K562 (cell line): ENCODE measurements around the gene TENT4B. TPM values are rescaled to one million over a fixed set of nuclear protein-coding genes. Genes with fewer than 3 reads are reported as not detected.

Experiments
- BCOR ChIP-seq: fragments of 450-650 bp; IDR thresholded peaks from 2 replicates; pipeline ENCODE4 v1.6.1; 2016
- EP400 ChIP-seq: fragments of 450-650 bp; IDR thresholded peaks from 2 replicates; pipeline ENCODE4 v1.6.1; 2017; ENCODE audit warnings: antibody characterized with exemption, mild to moderate bottlenecking, moderate library complexity
- GATAD2A ChIP-seq: fragments of 450-650 bp; IDR thresholded peaks from 2 replicates; pipeline ENCODE4 v1.6.1; 2017
- HDAC3 ChIP-seq: fragments of 450-650 bp; IDR thresholded peaks from 2 replicates; pipeline ENCODE4 v1.6.1; 2018; ENCODE audit warnings: borderline replicate concordance, mild to moderate bottlenecking, moderate library complexity; ENCODE audit not compliant: partially characterized antibody
- HMGN3 ChIP-seq: IDR thresholded peaks from 2 replicates; pipeline ENCODE4 v1.6.1; 2011; ENCODE audit warnings: borderline replicate concordance, low read depth, mild to moderate bottlenecking, mixed read lengths, low read length; ENCODE audit not compliant: insufficient read length; ENCODE audit errors: extremely low read depth
- KLF13 ChIP-seq: fragments of 450-650 bp; IDR thresholded peaks from 2 replicates; pipeline ENCODE4 v1.6.1; 2016; ENCODE audit warnings: missing genetic modification characterization, low read depth, mild to moderate bottlenecking, missing compliant biosample characterization, moderate library complexity, borderline replicate concordance
- LEF1 ChIP-seq: fragments of 450-650 bp; IDR thresholded peaks from 2 replicates; pipeline ENCODE4 v1.6.1; 2016; ENCODE audit warnings: mild to moderate bottlenecking
- NCOA1 ChIP-seq: fragments of 450-650 bp; IDR thresholded peaks from 2 replicates; pipeline ENCODE4 v1.6.1; 2016; ENCODE audit warnings: low read depth
- NFRKB ChIP-seq: fragments of 450-650 bp; IDR thresholded peaks from 2 replicates; pipeline ENCODE4 v1.6.1; 2016; ENCODE audit warnings: low read depth
- POLR2B ChIP-seq: fragments of 450-650 bp; IDR thresholded peaks from 2 replicates; pipeline ENCODE4 v1.6.1; 2018; ENCODE audit warnings: low read depth; ENCODE audit not compliant: partially characterized antibody
- RBFOX2 ChIP-seq: fragments of 200-400 bp; formaldehyde crosslinking; IDR thresholded peaks from 2 replicates; pipeline ENCODE4 v1.6.1; 2017; ENCODE audit warnings: low read depth, mild to moderate bottlenecking, low read length, moderate library complexity
- STAT5A ChIP-seq: IDR thresholded peaks from 2 replicates; pipeline ENCODE4 v1.6.1; 2012; ENCODE audit warnings: low read length, inconsistent platforms, borderline replicate concordance
- TAF1 ChIP-seq: IDR thresholded peaks from 2 replicates; pipeline ENCODE4 v1.6.1; 2011; ENCODE audit warnings: mild to moderate bottlenecking, low read length, moderate library complexity; ENCODE audit not compliant: insufficient read depth, control insufficient read depth, severe bottlenecking; ENCODE audit errors: extremely low read depth
- TBL1XR1 ChIP-seq, 2 experiments: IDR thresholded peaks; 2 replicates each; pipeline ENCODE4 v1.6.1; 2012; ENCODE audit warnings: improper control_type of control experiment in 2 of 2, low read length in 2 of 2, mild to moderate bottlenecking in 1 of 2
- ZBTB7A ChIP-seq: IDR thresholded peaks from 2 replicates; pipeline ENCODE4 v1.6.1; 2011; ENCODE audit warnings: low read depth, mild to moderate bottlenecking, low read length, moderate library complexity, borderline replicate concordance; ENCODE audit not compliant: control insufficient read depth
- ZEB2 ChIP-seq: fragments of 450-650 bp; IDR thresholded peaks from 2 replicates; pipeline ENCODE4 v1.6.1; 2016
- ZNF3 ChIP-seq: fragments of 250-450 bp; sonication (Bioruptor Pico); IDR thresholded peaks from 2 replicates; pipeline ENCODE4 v1.5.0; 2021; ENCODE audit warnings: mild to moderate bottlenecking, moderate library complexity
- ZNF584 ChIP-seq: fragments of 200-800 bp; sonication (Bioruptor generic); IDR thresholded peaks from 2 replicates; pipeline ENCODE4 v1.6.1; 2016; ENCODE audit warnings: low read depth, mild to moderate bottlenecking, missing genetic modification characterization, missing compliant biosample characterization
- ZZZ3 ChIP-seq: fragments of 450-650 bp; IDR thresholded peaks from 2 replicates; pipeline ENCODE4 v1.6.1; 2016; ENCODE audit warnings: antibody characterized with exemption, mild to moderate bottlenecking, moderate library complexity
- polyA plus RNA-seq, 8 experiments: library from polyadenylated mRNA; depleted of rRNA in 4 of 8; stranded (reverse) in 5 of 8; unstranded in 3 of 8; fragments of >200 nt; fragmentation: Nextera tagmentation in 2 of 8; fragmentation: Illumina TruSeq in 1 of 8; extraction: Ambion mirVana in 2 of 8; extraction: Trizol in 1 of 8; gene quantifications; 2 replicates each; pipeline versions ENCODE4 v1.2.1 to v1.2.3, GENCODE V29; 2011 to 2014; ENCODE audit warnings: inconsistent platforms in 1 of 8, missing spikeins in 1 of 8
- total RNA-seq, 7 experiments: library from RNA; depleted of rRNA in 6 of 7; stranded (reverse); fragments of >200 nt in 6 of 7; fragmentation: Illumina TruSeq in 2 of 7; extraction: Trizol in 2 of 7; gene quantifications; 2 replicates each; pipeline versions ENCODE4 v1.2.1 to v1.2.3, GENCODE V29; 2011 to 2021; ENCODE audit warnings: low replicate concordance in 1 of 7
- TF ChIP-seq, protein P1 (sequence below): IDR thresholded peaks from 2 replicates; pipeline ENCODE4 v1.6.1; 2011; ENCODE audit warnings: borderline replicate concordance, low read depth, mild to moderate bottlenecking, moderate library complexity, low read length; ENCODE audit not compliant: insufficient read depth, poor library complexity, severe bottlenecking
- TF ChIP-seq, protein P2 (sequence below): fragments of 450-650 bp; formaldehyde crosslinking; IDR thresholded peaks from 2 replicates; pipeline ENCODE4 v1.4.0; 2022; ENCODE audit warnings: mild to moderate bottlenecking, moderate library complexity

Gene TENT4B
- total and polyA plus RNA-seq, 9 of the 15 experiments (the other 6 are each of a cell fraction or from before 2014, with no cell fraction given): 5.2 to 8.4 (median 7.0) TPM

DNA sequence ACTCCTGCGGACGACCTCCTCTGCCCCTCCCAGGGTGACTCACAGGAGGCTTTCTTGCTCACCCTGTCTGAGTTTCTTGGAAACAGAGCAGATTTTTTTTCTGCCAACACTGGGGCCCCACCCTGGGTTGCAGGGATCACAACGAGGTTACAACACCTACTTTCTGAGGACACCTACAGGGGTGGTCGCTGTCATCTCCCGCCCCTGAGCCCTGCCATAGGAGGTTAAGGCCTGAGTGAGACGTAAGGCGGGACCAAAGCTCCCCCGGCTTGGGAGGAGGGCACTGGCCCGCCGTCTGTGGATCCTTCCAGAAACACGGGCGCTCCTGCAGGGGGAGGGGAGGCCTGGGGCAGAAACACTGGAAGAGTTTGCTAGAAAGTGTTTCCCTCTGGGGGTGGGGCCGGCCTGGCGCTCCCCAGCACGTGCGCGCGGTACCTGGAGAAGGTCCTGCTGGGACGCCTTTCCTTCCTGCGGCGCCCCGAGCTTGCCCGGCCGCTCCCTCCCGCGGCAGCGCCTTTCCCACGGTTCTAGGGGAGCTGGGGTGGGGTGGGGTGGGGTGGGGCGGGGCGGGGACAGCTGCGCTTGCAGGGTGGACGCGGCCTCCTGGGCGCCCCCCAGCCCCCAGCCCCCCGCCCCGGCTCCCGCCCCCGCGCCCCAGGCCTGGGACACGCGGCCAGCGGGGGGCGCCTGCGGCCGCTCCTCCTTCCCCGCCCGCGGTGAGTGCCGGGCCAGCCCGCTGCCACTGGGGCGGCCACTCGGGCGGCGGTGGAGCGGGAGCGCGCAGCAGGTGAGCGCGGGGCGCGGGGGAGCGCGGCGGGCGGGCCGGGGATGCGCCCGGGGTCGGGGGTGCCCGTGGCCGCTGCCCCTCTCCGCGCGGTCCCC, 92.6 kb downstream of the TENT4B start (continued):
- TF ChIP-seq, protein P1, sequence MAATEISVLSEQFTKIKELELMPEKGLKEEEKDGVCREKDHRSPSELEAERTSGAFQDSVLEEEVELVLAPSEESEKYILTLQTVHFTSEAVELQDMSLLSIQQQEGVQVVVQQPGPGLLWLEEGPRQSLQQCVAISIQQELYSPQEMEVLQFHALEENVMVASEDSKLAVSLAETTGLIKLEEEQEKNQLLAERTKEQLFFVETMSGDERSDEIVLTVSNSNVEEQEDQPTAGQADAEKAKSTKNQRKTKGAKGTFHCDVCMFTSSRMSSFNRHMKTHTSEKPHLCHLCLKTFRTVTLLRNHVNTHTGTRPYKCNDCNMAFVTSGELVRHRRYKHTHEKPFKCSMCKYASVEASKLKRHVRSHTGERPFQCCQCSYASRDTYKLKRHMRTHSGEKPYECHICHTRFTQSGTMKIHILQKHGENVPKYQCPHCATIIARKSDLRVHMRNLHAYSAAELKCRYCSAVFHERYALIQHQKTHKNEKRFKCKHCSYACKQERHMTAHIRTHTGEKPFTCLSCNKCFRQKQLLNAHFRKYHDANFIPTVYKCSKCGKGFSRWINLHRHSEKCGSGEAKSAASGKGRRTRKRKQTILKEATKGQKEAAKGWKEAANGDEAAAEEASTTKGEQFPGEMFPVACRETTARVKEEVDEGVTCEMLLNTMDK: peak; percentile 71
- TF ChIP-seq BCOR: peak; percentile 68; the same call in 1 of the 2 replicates
- no peak; the same call in 1 of the 2 replicates for TF ChIP-seq NCOA1
- peak; percentile 67; the same call in 1 of the 2 replicates for TF ChIP-seq ZEB2
- TF ChIP-seq ZNF584 (CRISPR knock-in tag): peak; percentile 75; the same call in 1 of the 2 replicates
- peak; percentile 51; the same call in 1 of the 2 replicates for TF ChIP-seq KLF13 (tag)
- TF ChIP-seq EP400: peak; percentile 92
- TF ChIP-seq ZZZ3: no peak
- peak; percentile 81 for TF ChIP-seq LEF1
- TF ChIP-seq NFRKB: 0 out of 2 replicates have a peak, but pooled peaks have one; percentile 36
- TF ChIP-seq HMGN3: peak; percentile 39
- peak; percentile 39 for TF ChIP-seq TAF1
- peak; percentile 45 for TF ChIP-seq HDAC3
- peak; percentile 76 for TF ChIP-seq RBFOX2
- no peak for TF ChIP-seq POLR2B
- peak; percentile 81 for TF ChIP-seq STAT5A
- TF ChIP-seq ZBTB7A: peak; percentile 75; the same call in 1 of the 2 replicates
- TF ChIP-seq GATAD2A: 0 out of 2 replicates have a peak, but pooled peaks have one; percentile 17
- TF ChIP-seq, protein P2, sequence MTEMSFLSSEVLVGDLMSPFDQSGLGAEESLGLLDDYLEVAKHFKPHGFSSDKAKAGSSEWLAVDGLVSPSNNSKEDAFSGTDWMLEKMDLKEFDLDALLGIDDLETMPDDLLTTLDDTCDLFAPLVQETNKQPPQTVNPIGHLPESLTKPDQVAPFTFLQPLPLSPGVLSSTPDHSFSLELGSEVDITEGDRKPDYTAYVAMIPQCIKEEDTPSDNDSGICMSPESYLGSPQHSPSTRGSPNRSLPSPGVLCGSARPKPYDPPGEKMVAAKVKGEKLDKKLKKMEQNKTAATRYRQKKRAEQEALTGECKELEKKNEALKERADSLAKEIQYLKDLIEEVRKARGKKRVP: peak; percentile 46; the same call in 1 of the 2 replicates
- TF ChIP-seq ZNF3: no peak
- no peak for TF ChIP-seq TBL1XR1 (IDR thresholded peaks at IDR 0.05; ENCODE audit: low read length in 2 of 2)
